Ovary (tissue), 3 donors: Measurements from ENCODE around the gene EIF4E.

Source experiments
- CTCF ChIP-seq, 3 donors: fragments of 450-650 bp in 2 of 3; fragments of 200-600 bp in 1 of 3; IDR thresholded peaks; one replicate each; pipeline versions ENCODE4 v1.5.1 to v1.8.0; 2016 to 2022; ENCODE audit warnings: antibody characterized with exemption in 3 of 3, mild to moderate bottlenecking in 1 of 3
- POLR2A ChIP-seq: fragments of 450-650 bp; IDR thresholded peaks from one replicate; pipeline ENCODE4 v1.6.1; 2017; ENCODE audit warnings: antibody characterized with exemption, mild to moderate bottlenecking, moderate library complexity
- donor health status: DM: no; HTN: no; CAD: no.

- TF ChIP-seq CTCF (IDR thresholded peaks at IDR 0.05) (peak; percentile 6 to 36 (median 26)), POLR2A (peak; percentile 65)
These were observed at the start of gene EIF4E for GRCh38 chr4:98928505-98929340.
